DND-41 (cell line): ENCODE measurements around the gene SLAMF1.

Experiments used
- CTCF ChIP-seq: IDR thresholded peaks from 2 replicates; pipeline ENCODE4 v1.5.1; 2012; ENCODE audit warnings: borderline replicate concordance, low read length, moderate library complexity, mild to moderate bottlenecking; ENCODE audit not compliant: poor library complexity, severe bottlenecking; ENCODE audit errors: extremely low read depth
- EZH2 ChIP-seq: IDR thresholded peaks from 3 replicates; pipeline ENCODE4 v1.6.1; 2012; ENCODE audit warnings: borderline replicate concordance, low read depth, mild to moderate bottlenecking, moderate library complexity, low read length, inconsistent platforms; ENCODE audit not compliant: severe bottlenecking

DNA sequence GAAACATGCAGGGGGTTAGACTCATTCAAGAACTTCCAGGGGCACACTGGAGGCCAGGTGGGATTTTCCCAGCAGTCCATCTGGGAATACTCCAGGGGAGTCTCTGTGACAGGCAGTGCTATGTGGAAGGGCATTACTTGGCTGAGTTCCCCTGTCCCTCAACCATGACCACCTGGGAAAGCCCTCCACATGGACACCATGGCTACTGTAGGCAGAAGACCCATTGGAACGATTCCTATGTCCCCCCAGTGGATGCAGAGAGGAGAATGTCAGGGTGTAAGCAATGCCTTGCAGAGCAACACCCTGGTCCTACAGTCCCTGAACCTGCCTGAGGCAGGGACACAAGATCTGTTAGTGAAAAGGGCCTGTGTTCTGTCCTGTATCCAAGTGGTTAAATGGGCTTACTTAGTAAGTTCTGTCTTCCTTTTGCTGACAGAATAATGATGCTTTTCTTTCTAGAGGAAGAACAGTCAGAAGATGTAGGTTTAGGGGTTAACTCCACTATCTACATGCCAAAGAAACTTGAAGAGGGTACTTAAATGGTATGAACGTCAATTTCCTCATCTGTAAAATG is 13.4 kb downstream of the SLAMF1 start:
- TF ChIP-seq CTCF (no peak), EZH2 (no peak)
